Panc1 (cell line): ENCODE measurements around the gene ADAD1. TPM values are rescaled to one million over a fixed set of nuclear protein-coding genes. Genes with fewer than 3 reads are reported as not detected.

Experiments used
- ATAC-seq: fragments of 200-7000 bp; cut with Tn5 transposase; 2 replicates; pipeline ENCODE4 v1.9.1; 2020; ENCODE audit warnings: mild to moderate bottlenecking, moderate library complexity
- BruUV-seq: library from RNA; stranded (reverse); fragments of 400-500 nt; replicated peaks from 2 replicates; lab custom pipeline; 2021; lab: Mats Ljungman, UMichigan
- CTCF ChIA-PET: fragments of 300-600 bp; sonication (Branson Sonifier 250); formaldehyde crosslinking; loops from one replicate; lab custom pipeline; 2022; ENCODE audit warnings: antibody characterized with exemption; lab: Charles Lee
- POLR2A ChIA-PET: fragments of 300-600 bp; sonication (Branson Sonifier 250); formaldehyde crosslinking; loops from one replicate; lab custom pipeline; 2022; ENCODE audit warnings: antibody characterized with exemption; lab: Charles Lee
- DNase-seq: peaks from one replicate; pipeline ENCODE4 v3.0.0-alpha.2; 2010; ENCODE audit warnings: low read depth, low spot score
- H3K27ac ChIP-seq: 2 replicates; pipeline ENCODE4 v1.5.1; 2011; ENCODE audit warnings: mild to moderate bottlenecking, low read length, inconsistent platforms
- H3K27me3 ChIP-seq: fragments of 200-500 bp; sonication (Bioruptor generic); 2 replicates; pipeline ENCODE4 v1.6.0; 2014; ENCODE audit warnings: low read length, inconsistent platforms; ENCODE audit not compliant: control insufficient read depth, insufficient read depth
- H3K36me3 ChIP-seq: fragments of 200-500 bp; sonication (Bioruptor generic); 2 replicates; pipeline ENCODE4 v1.5.1; 2014; ENCODE audit warnings: inconsistent platforms, mild to moderate bottlenecking, low read length, moderate library complexity; ENCODE audit not compliant: control insufficient read depth, insufficient read depth
- H3K4me1 ChIP-seq: 2 replicates; pipeline ENCODE4 v1.5.1; 2011; ENCODE audit warnings: inconsistent platforms, mild to moderate bottlenecking, low read length, moderate library complexity; ENCODE audit not compliant: control insufficient read depth, insufficient read depth
- H3K4me3 ChIP-seq, 2 experiments: 2 replicates each; pipeline ENCODE4 v1.5.1; 2011 to 2012; ENCODE audit warnings: low read depth in 2 of 2, low read length in 2 of 2, mild to moderate bottlenecking in 2 of 2, inconsistent platforms in 1 of 2, moderate library complexity in 1 of 2
- H3K9me3 ChIP-seq: fragments of 200-500 bp; sonication (Bioruptor generic); 2 replicates; pipeline ENCODE4 v1.5.1; 2014; ENCODE audit warnings: low read depth, mild to moderate bottlenecking, inconsistent platforms, low read length, moderate library complexity; ENCODE audit not compliant: control insufficient read depth, insufficient read depth
- CTCF ChIP-seq: fragments of 450-650 bp; IDR thresholded peaks from 2 replicates; pipeline ENCODE4 v1.5.1; 2017; ENCODE audit warnings: mild to moderate bottlenecking
- POLR2AphosphoS5 ChIP-seq: IDR thresholded peaks from 2 replicates; pipeline ENCODE4 v1.6.1; 2012; ENCODE audit warnings: mild to moderate bottlenecking, low read depth, low read length, moderate library complexity
- REST ChIP-seq, 2 experiments: IDR thresholded peaks; 2 replicates each; pipeline ENCODE4 v1.6.1; 2011 to 2012; ENCODE audit warnings: low read depth in 2 of 2, control low read depth in 1 of 2, low read length in 1 of 2, mild to moderate bottlenecking in 1 of 2, moderate library complexity in 1 of 2; ENCODE audit not compliant: insufficient read depth in 1 of 2
- SIN3A ChIP-seq: IDR thresholded peaks from 2 replicates; pipeline ENCODE4 v1.6.1; 2012; ENCODE audit warnings: low read depth, mild to moderate bottlenecking, low read length, moderate library complexity, borderline replicate concordance; ENCODE audit not compliant: insufficient read depth
- TCF7L2 ChIP-seq: IDR thresholded peaks from 2 replicates; pipeline ENCODE4 v1.6.1; 2011; ENCODE audit warnings: mild to moderate bottlenecking, low read depth, low read length, inconsistent platforms
- in situ Hi-C: cut with HindIII; loops from 2 replicates; pipeline ENCODE4 v1.10.0; 2016; ENCODE audit warnings: low sequenced_read_pairs, low pct_unique_long_range_greater_than_20kb
- intact Hi-C: fragments of 100-400 bp; cut with micrococcal nuclease; formaldehyde crosslinking; loops from one replicate; pipeline ENCODE4 v1.10.0; 2022; ENCODE audit not compliant: unreplicated experiment
- total RNA-seq: library from RNA; stranded (reverse); gene quantifications from one replicate; pipeline ENCODE4 v1.2.1, GENCODE V29; 2021; ENCODE audit not compliant: unreplicated experiment

The ADAD1 gene
- total RNA-seq, 1 experiment from 2014 or later = not detected

GRCh38 chr4:122476126-122476525, 97.3 kb downstream of the ADAD1 start:
- H3K27me3 ChIP-seq = no peaks in the 10 kb centered on the region
- CTCF ChIA-PET = no interaction called here

GRCh38 chr4:122476745-122477144, 97.9 kb downstream of the ADAD1 start:
- ATAC-seq (no peak), DNase-seq (no peak)
- no peak overlapping the region for H3K4me3 ChIP-seq
- TF ChIP-seq CTCF (no peak), REST (IDR thresholded peaks at IDR 0.05; ENCODE audit: insufficient read depth in 1 of 2, low read depth in 2 of 2, low read length in 1 of 2) (no peak), SIN3A (no peak), TCF7L2 (no peak), POLR2AphosphoS5 (no peak)
- in situ Hi-C loops = no loop called here
- no peaks in the 10 kb centered on the region for H3K9me3 ChIP-seq
- H3K27me3 ChIP-seq = no peaks in the 10 kb centered on the region
- ChIA-PET POLR2A (no interaction called here), CTCF (no interaction called here)
- H3K4me1 ChIP-seq = no peaks in the 10 kb centered on the region
- intact Hi-C loops = no loop called here
- no peak overlapping the region for H3K27ac ChIP-seq
- BruUV-seq = no TSS peak
- H3K36me3 ChIP-seq = no peaks in the 10 kb centered on the region

More at GRCh38 chr4:122476126-122476525, 97.3 kb downstream of the ADAD1 start:
- ATAC-seq (no peak), DNase-seq (no peak)
- TF ChIP-seq SIN3A (no peak), REST (IDR thresholded peaks at IDR 0.05; ENCODE audit: insufficient read depth in 1 of 2, low read depth in 2 of 2, low read length in 1 of 2) (no peak), TCF7L2 (no peak), POLR2AphosphoS5 (no peak), CTCF (no peak)
- Histone ChIP-seq H3K4me3 (no peak overlapping the region), H3K9me3 (no peaks in the 10 kb centered on the region), H3K4me1 (no peaks in the 10 kb centered on the region), H3K36me3 (no peaks in the 10 kb centered on the region), H3K27ac (no peak overlapping the region)
- in situ Hi-C loops (no loop called here), intact Hi-C loops (no loop called here)
- no TSS peak for BruUV-seq
- POLR2A ChIA-PET = no interaction called here

Other genes with a start within 250 kb of the ADAD1 start
- gene BLTP1, start 226.7 kb upstream of the ADAD1 start, total RNA-seq = 24.5 TPM
- gene IL2, start 77.7 kb downstream of the ADAD1 start, total RNA-seq = 0.57 TPM
- gene IL21, start 242.1 kb downstream of the ADAD1 start, total RNA-seq = not detected